Uterus (tissue), 2 donors: ENCODE results near the gene KRT2.

Source experiments
- POLR2A ChIP-seq, 2 donors: fragments of 450-650 bp; IDR thresholded peaks; one replicate each; pipeline ENCODE4 v1.6.1; 2016; ENCODE audit warnings: antibody characterized with exemption in 2 of 2, mild to moderate bottlenecking in 1 of 2, moderate library complexity in 1 of 2
- TF ChIP-seq, protein P1 (sequence below), 4 experiments: fragments of 200-600 bp in 2 of 4; fragments of 450-650 bp in 2 of 4; sonication (generic) in 2 of 4; IDR thresholded peaks; one replicate each; pipeline ENCODE4 v1.5.1; 2016 to 2019; ENCODE audit warnings: antibody characterized with exemption in 4 of 4, mild to moderate bottlenecking in 2 of 4, moderate library complexity in 1 of 4

DNA sequence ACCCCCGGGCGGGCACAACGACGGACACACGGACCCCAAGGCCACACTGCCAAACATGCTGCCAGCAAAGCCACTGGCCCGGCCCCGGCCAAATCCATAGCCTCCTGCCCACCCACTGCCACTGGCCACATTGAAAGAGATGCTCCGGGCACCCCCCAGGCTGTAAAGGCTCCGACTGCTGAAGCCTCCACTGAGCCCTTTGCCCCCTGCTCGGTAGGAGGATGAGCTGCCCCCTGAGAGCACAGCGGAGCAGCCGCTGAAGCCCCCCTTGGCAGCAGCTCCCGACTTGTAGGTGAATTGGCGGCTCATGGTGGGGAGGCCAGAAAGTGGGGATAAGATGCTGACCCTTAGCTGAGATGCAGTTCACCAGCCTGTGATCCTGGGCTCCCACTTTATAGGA is 33.8 kb downstream of the KRT2 start, which contains the start of gene KRT73:
- TF ChIP-seq, protein P1, sequence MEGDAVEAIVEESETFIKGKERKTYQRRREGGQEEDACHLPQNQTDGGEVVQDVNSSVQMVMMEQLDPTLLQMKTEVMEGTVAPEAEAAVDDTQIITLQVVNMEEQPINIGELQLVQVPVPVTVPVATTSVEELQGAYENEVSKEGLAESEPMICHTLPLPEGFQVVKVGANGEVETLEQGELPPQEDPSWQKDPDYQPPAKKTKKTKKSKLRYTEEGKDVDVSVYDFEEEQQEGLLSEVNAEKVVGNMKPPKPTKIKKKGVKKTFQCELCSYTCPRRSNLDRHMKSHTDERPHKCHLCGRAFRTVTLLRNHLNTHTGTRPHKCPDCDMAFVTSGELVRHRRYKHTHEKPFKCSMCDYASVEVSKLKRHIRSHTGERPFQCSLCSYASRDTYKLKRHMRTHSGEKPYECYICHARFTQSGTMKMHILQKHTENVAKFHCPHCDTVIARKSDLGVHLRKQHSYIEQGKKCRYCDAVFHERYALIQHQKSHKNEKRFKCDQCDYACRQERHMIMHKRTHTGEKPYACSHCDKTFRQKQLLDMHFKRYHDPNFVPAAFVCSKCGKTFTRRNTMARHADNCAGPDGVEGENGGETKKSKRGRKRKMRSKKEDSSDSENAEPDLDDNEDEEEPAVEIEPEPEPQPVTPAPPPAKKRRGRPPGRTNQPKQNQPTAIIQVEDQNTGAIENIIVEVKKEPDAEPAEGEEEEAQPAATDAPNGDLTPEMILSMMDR (IDR thresholded peaks at IDR 0.05): no peak
- TF ChIP-seq POLR2A (IDR thresholded peaks at IDR 0.05): no peak
